Inferior parietal cortex (tissue), 1 donor: ENCODE data around the gene KRTAP25-1.

Experiments
- DNase-seq: peaks from one replicate; pipeline ENCODE4 v3.0.0-alpha.2; 2016; ENCODE audit errors: extremely low spot score

Gene KRTAP25-1

GRCh38 chr21:30249936-30250335, 39.4 kb downstream of the KRTAP25-1 start:
- no peak for DNase-seq

- DNase-seq = no peak
These were observed 40.5 kb downstream of the KRTAP25-1 start for GRCh38 chr21:30248844-30249243.

GRCh38 chr21:30245061-30245460, 44.3 kb downstream of the KRTAP25-1 start:
- no peak for DNase-seq

GRCh38 chr21:30243691-30244090, 45.6 kb downstream of the KRTAP25-1 start:
- DNase-seq = no peak

GRCh38 chr21:30240661-30241060, 48.7 kb downstream of the KRTAP25-1 start:
- no peak for DNase-seq
